Natural killer cell (primary cell): ENCODE measurements around the gene MEF2A. TPM values are rescaled to one million over a fixed set of nuclear protein-coding genes. Genes with fewer than 3 reads are reported as not detected.

Experiments
- ATAC-seq, 3 donors: fragments of 150-1000 bp in 2 of 3; fragments of 200-7000 bp in 1 of 3; cut with Tn5 transposase; 1 replicate in 1 of 3; 2 replicates in 2 of 3; pipeline ENCODE4 v1.10.0; 2021; ENCODE audit warnings: mild to moderate bottlenecking in 2 of 3, moderate library complexity in 2 of 3
- DNase-seq, 2 donors: peaks; one replicate each; pipeline versions ENCODE4 v3.0.0 to v3.0.0-alpha.2; 2013 to 2021; ENCODE audit warnings: mixed read lengths in 1 of 2
- H3K27ac ChIP-seq: one replicate; pipeline ENCODE4 v1.5.1; 2013; ENCODE audit warnings: mild to moderate bottlenecking, low read length
- H3K27me3 ChIP-seq: one replicate; pipeline ENCODE4 v1.6.1; 2013; ENCODE audit warnings: low read length; ENCODE audit not compliant: control insufficient read depth, insufficient read depth
- H3K36me3 ChIP-seq: one replicate; pipeline ENCODE4 v1.6.1; 2013; ENCODE audit warnings: low read length; ENCODE audit not compliant: control insufficient read depth, insufficient read depth
- H3K4me1 ChIP-seq: one replicate; pipeline ENCODE4 v1.6.1; 2013; ENCODE audit warnings: low read length; ENCODE audit not compliant: control insufficient read depth, insufficient read depth
- H3K4me3 ChIP-seq: one replicate; pipeline ENCODE4 v1.5.1; 2013; ENCODE audit warnings: low read length
- H3K9me3 ChIP-seq: one replicate; pipeline ENCODE4 v1.6.1; 2013; ENCODE audit warnings: low read length; ENCODE audit not compliant: control insufficient read depth, insufficient read depth
- H3K27ac Mint-ChIP-seq, 2 donors: one replicate each; pipeline ENCODE4 v1.8.0; 2022; ENCODE audit warnings: mild to moderate bottlenecking in 2 of 2, mixed read lengths in 2 of 2, moderate library complexity in 1 of 2
- H3K27me3 Mint-ChIP-seq, 2 donors: one replicate each; pipeline ENCODE4 v1.8.0; 2022; ENCODE audit warnings: low read depth in 2 of 2, mixed read lengths in 2 of 2
- H3K36me3 Mint-ChIP-seq: one replicate; pipeline ENCODE4 v1.8.0; 2022; ENCODE audit warnings: mixed read lengths
- H3K4me1 Mint-ChIP-seq, 2 donors: one replicate each; pipeline ENCODE4 v1.8.0; 2022; ENCODE audit warnings: mixed read lengths in 2 of 2
- H3K4me3 Mint-ChIP-seq: one replicate; pipeline ENCODE4 v1.8.0; 2022; ENCODE audit warnings: mild to moderate bottlenecking, moderate library complexity, mixed read lengths
- H3K9me3 Mint-ChIP-seq, 2 donors: one replicate each; pipeline ENCODE4 v1.8.0; 2022; ENCODE audit warnings: mixed read lengths in 2 of 2
- CTCF ChIP-seq: fragments of 200-600 bp; IDR thresholded peaks from one replicate; pipeline ENCODE4 v1.8.0; 2022; ENCODE audit warnings: antibody characterized with exemption
- WGBS: methylation state at CpG from one replicate; pipeline ENCODE4 v1.1.7; 2013; ENCODE audit warnings: missing lambda C conversion rate; ENCODE audit not compliant: insufficient coverage; 5-methylcytosine and 5-hydroxymethylcytosine counted together
- intact Hi-C: fragments of 100-400 bp; cut with micrococcal nuclease; formaldehyde crosslinking; loops from one replicate; pipeline ENCODE4 v1.14.2; 2022
- total RNA-seq, 4 donors: library from RNA; stranded (reverse); fragments of 120-200 nt in 1 of 4; gene quantifications; one replicate each; pipeline versions ENCODE4 v1.2.3 to v1.2.4, GENCODE V29; 2013 to 2022

MEF2A gene
- total RNA-seq, 3 donors from 2014 or later (not counting 1 experiment from before 2014, with no cell fraction given): 31.1 to 33.9 (median 33.6) TPM

DNA sequence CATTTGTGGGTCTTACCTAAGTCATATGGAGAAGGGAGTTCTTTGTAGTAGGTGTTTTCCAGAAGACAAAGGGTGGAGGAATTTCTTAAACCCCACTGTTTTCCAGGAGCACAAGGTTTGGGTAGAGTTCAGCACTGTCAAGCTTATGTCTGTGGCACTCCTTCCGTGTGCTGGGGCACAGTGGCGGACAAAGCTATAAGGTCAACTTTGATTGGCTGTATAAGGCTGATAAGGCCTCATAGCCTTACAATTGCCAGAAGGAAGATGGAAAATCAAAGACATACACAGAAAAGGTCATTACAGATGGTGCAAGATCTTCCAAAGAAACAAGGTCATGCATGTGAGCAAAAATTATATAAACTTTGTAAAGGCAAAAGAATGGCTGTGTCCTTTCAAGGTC, 170.9 kb downstream of the MEF2A start:
- H3K27ac Mint-ChIP-seq: no peak overlapping the region
- no peaks in the 10 kb centered on the region for H3K27me3 Mint-ChIP-seq
- H3K9me3 Mint-ChIP-seq: no peaks in the 10 kb centered on the region
- TF ChIP-seq CTCF: no peak
- H3K4me3 ChIP-seq: no peak overlapping the region
- no peaks in the 10 kb centered on the region for H3K36me3 Mint-ChIP-seq
- DNase-seq (no peak), ATAC-seq (no peak)
- H3K4me1 ChIP-seq: peaks cover 13% of the 10 kb centered on the region
- H3K36me3 ChIP-seq: no peaks in the 10 kb centered on the region
- H3K4me1 Mint-ChIP-seq: peaks cover 11 to 13% of the 10 kb centered on the region in 2 donors
- no peaks in the 10 kb centered on the region for H3K27me3 ChIP-seq
- no peak overlapping the region for H3K27ac ChIP-seq
- 93% methylated on average over 2 of the region's 2 CpGs for WGBS
- no peaks in the 10 kb centered on the region for H3K9me3 ChIP-seq
- H3K4me3 Mint-ChIP-seq: no peak overlapping the region
- intact Hi-C loops: loop anchor here (5.0 kb wide), 1 partner anchor 866 kb away; the partner anchor contains the start of genes ASB7 and LINS1

GRCh38 chr15:99738021-99738847, 172.4 kb downstream of the MEF2A start:
- no peaks in the 10 kb centered on the region for H3K27me3 ChIP-seq
- ATAC-seq (no peak), DNase-seq (no peak)
- no peaks in the 10 kb centered on the region for H3K27me3 Mint-ChIP-seq
- H3K4me1 Mint-ChIP-seq: peaks cover 4 to 5% of the 10 kb centered on the region in 2 donors
- no peak overlapping the region for H3K27ac ChIP-seq
- TF ChIP-seq CTCF: no peak
- H3K4me3 ChIP-seq: no peak overlapping the region
- H3K4me3 Mint-ChIP-seq: no peak overlapping the region
- no peaks in the 10 kb centered on the region for H3K9me3 ChIP-seq
- H3K9me3 Mint-ChIP-seq: no peaks in the 10 kb centered on the region
- H3K4me1 ChIP-seq: peaks cover 5% of the 10 kb centered on the region
- intact Hi-C loops: loop anchor here (5.0 kb wide), 1 partner anchor 864 kb away; the partner anchor contains the start of genes ASB7 and LINS1
- no peaks in the 10 kb centered on the region for H3K36me3 ChIP-seq
- 85% methylated on average over 6 of the region's 7 CpGs for WGBS
- no peak overlapping the region for H3K27ac Mint-ChIP-seq
- no peaks in the 10 kb centered on the region for H3K36me3 Mint-ChIP-seq

GRCh38 chr15:99741835-99742234, 176.1 kb downstream of the MEF2A start:
- Histone ChIP-seq H3K27me3 (no peaks in the 10 kb centered on the region), H3K4me1 (no peaks in the 10 kb centered on the region), H3K36me3 (no peaks in the 10 kb centered on the region), H3K9me3 (no peaks in the 10 kb centered on the region), H3K27ac (no peak overlapping the region), H3K4me3 (no peak overlapping the region)
- 71% methylated on average over 2 of the region's 2 CpGs for WGBS
- Mint-ChIP-seq H3K36me3 (no peaks in the 10 kb centered on the region), H3K4me1 (no peaks in the 10 kb centered on the region), H3K9me3 (no peaks in the 10 kb centered on the region), H3K27me3 (peaks cover 0 to 5% of the 10 kb centered on the region in 2 donors), H3K4me3 (no peak overlapping the region), H3K27ac (no peak overlapping the region)
- DNase-seq (no peak), ATAC-seq (no peak)
- no peak for TF ChIP-seq CTCF
- intact Hi-C loops: no loop called here
